Smooth muscle cell (in vitro differentiated cells): ENCODE results near the gene ZKSCAN8. TPM values are rescaled to one million over a fixed set of nuclear protein-coding genes. Genes with fewer than 3 reads are reported as not detected.

Experiments used
- DNase-seq: peaks from one replicate; lab custom pipeline; 2025; ENCODE audit not compliant: unreplicated experiment; lab: John Stamatoyannopoulos, UW
- H2AFZ ChIP-seq: fragments of 200-600 bp; sonication (generic); 2 replicates; pipeline ENCODE4 v1.6.0; 2016; ENCODE audit warnings: antibody characterized with exemption, low read depth, mild to moderate bottlenecking
- H3F3A ChIP-seq: fragments of 200-600 bp; sonication (generic); 2 replicates; pipeline ENCODE4 v1.6.0; 2017; ENCODE audit warnings: antibody characterized with exemption, low read depth
- H3K27ac ChIP-seq: fragments of 200-600 bp; sonication (generic); 2 replicates; pipeline ENCODE4 v1.5.1; 2016; ENCODE audit warnings: low read depth, mild to moderate bottlenecking
- H3K27me3 ChIP-seq: fragments of 200-600 bp; sonication (generic); 2 replicates; pipeline ENCODE4 v1.6.1; 2016; ENCODE audit warnings: low read depth, mild to moderate bottlenecking
- H3K36me3 ChIP-seq: fragments of 200-600 bp; sonication (generic); 2 replicates; pipeline ENCODE4 v1.5.1; 2016; ENCODE audit warnings: low read depth
- H3K4me1 ChIP-seq: fragments of 200-600 bp; sonication (generic); 2 replicates; pipeline ENCODE4 v1.5.1; 2016; ENCODE audit warnings: low read depth
- H3K4me2 ChIP-seq: fragments of 200-600 bp; sonication (generic); 2 replicates; pipeline ENCODE4 v1.6.0; 2016; ENCODE audit warnings: mild to moderate bottlenecking
- H3K4me3 ChIP-seq: fragments of 200-600 bp; sonication (generic); 2 replicates; pipeline ENCODE4 v1.5.1; 2016; ENCODE audit warnings: mild to moderate bottlenecking
- H3K79me2 ChIP-seq: fragments of 200-600 bp; sonication (generic); 2 replicates; pipeline ENCODE4 v1.6.0; 2016; ENCODE audit warnings: low read depth, mild to moderate bottlenecking
- H3K9ac ChIP-seq: fragments of 200-600 bp; sonication (generic); 2 replicates; pipeline ENCODE4 v1.6.0; 2016; ENCODE audit warnings: low read depth
- H3K9me3 ChIP-seq: fragments of 200-600 bp; sonication (generic); replicated peaks from 2 replicates; pipeline ENCODE4 v1.5.1; 2016; ENCODE audit warnings: low read depth
- H4K20me1 ChIP-seq: fragments of 200-600 bp; sonication (generic); 2 replicates; pipeline ENCODE4 v1.6.0; 2016; ENCODE audit warnings: low read depth
- CTCF ChIP-seq: fragments of 200-600 bp; sonication (generic); IDR thresholded peaks from 2 replicates; pipeline ENCODE4 v1.5.1; 2017; ENCODE audit warnings: borderline replicate concordance, mild to moderate bottlenecking, antibody characterized with exemption; ENCODE audit not compliant: insufficient read depth, poor library complexity, severe bottlenecking
- WGBS: methylation state at CpG from one replicate; pipeline ENCODE4 v1.1.7; 2016; ENCODE audit warnings: low lambda C conversion rate; 5-methylcytosine and 5-hydroxymethylcytosine counted together
- polyA plus RNA-seq: library from polyadenylated mRNA; unstranded; fragments of >200 nt; fragmentation: Nextera tagmentation; extraction: Ambion mirVana; gene quantifications from 2 replicates; pipeline ENCODE4 v1.2.1, GENCODE V29; 2016
- total RNA-seq: library from RNA; depleted of rRNA; stranded (reverse); fragments of >200 nt; gene quantifications from 2 replicates; pipeline ENCODE4 v1.2.3, GENCODE V29; 2014

The ZKSCAN8 gene
- total and polyA plus RNA-seq, 2 experiments from 2014 or later: 4.1 to 19.9 TPM

- H3K79me2 ChIP-seq: peaks cover 90% of the 10 kb centered on the region
- peaks cover 7% of the 10 kb centered on the region for H3F3A ChIP-seq
- H4K20me1 ChIP-seq: peaks cover 24% of the 10 kb centered on the region
- H3K9me3 ChIP-seq: no peaks in the 10 kb centered on the region
- no peak overlapping the region for H3K4me3 ChIP-seq
- H3K9ac ChIP-seq: no peak overlapping the region
- TF ChIP-seq CTCF: peak; percentile 28
- 67% methylated on average over 3 of the region's 3 CpGs for WGBS
- H3K4me2 ChIP-seq: no peak overlapping the region
- H3K4me1 ChIP-seq: peaks cover 19% of the 10 kb centered on the region
- H3K27ac ChIP-seq: no peak overlapping the region
- no peaks in the 10 kb centered on the region for H3K27me3 ChIP-seq
- no peak overlapping the region for H2AFZ ChIP-seq
- no peak for DNase-seq
- H3K36me3 ChIP-seq: no peaks in the 10 kb centered on the region
These were observed 7.7 kb upstream of the ZKSCAN8 start for GRCh38 chr6:28134015-28134414.

GRCh38 chr6:28134716-28135115, 7.0 kb upstream of the ZKSCAN8 start:
- no peaks in the 10 kb centered on the region for H3K27me3 ChIP-seq
- no peaks in the 10 kb centered on the region for H3K36me3 ChIP-seq
- no peak overlapping the region for H3K4me2 ChIP-seq
- peaks cover 7% of the 10 kb centered on the region for H3F3A ChIP-seq
- H3K4me3 ChIP-seq: no peak overlapping the region
- H4K20me1 ChIP-seq: peaks cover 17% of the 10 kb centered on the region
- no peaks in the 10 kb centered on the region for H3K9me3 ChIP-seq
- no peak overlapping the region for H2AFZ ChIP-seq
- H3K4me1 ChIP-seq: peaks cover 19% of the 10 kb centered on the region
- no peak for DNase-seq
- WGBS: 91% methylated on average over 1 of the region's 1 CpG
- no peak overlapping the region for H3K9ac ChIP-seq
- TF ChIP-seq CTCF: no peak
- peaks cover 83% of the 10 kb centered on the region for H3K79me2 ChIP-seq
- H3K27ac ChIP-seq: no peak overlapping the region

GRCh38 chr6:28135393-28135792, 6.3 kb upstream of the ZKSCAN8 start:
- 55% methylated on average over 3 of the region's 3 CpGs for WGBS

More at GRCh38 chr6:28135393-28135792, 6.3 kb upstream of the ZKSCAN8 start:
- Histone ChIP-seq H3K4me1 (peaks cover 19% of the 10 kb centered on the region), H3K9ac (peak overlapping the region; percentile 96), H4K20me1 (peaks cover 10% of the 10 kb centered on the region), H3K36me3 (no peaks in the 10 kb centered on the region), H3K79me2 (peaks cover 76% of the 10 kb centered on the region), H3K4me3 (peak overlapping the region; percentile 90), H3F3A (peaks cover 7% of the 10 kb centered on the region), H3K27ac (peak overlapping the region; percentile 89), H3K27me3 (no peaks in the 10 kb centered on the region), H3K4me2 (peak overlapping the region; percentile 95), H2AFZ (no peak overlapping the region), H3K9me3 (no peaks in the 10 kb centered on the region)
- TF ChIP-seq CTCF: no peak
- no peak for DNase-seq
